NCI-H345 treated with DMSO at 0.1 percent for 48 hours (cell line): ENCODE measurements around the gene CHCHD6.

Source experiments
- DNase-seq: peaks from one replicate; lab custom pipeline; 2025; ENCODE audit not compliant: unreplicated experiment; lab: John Stamatoyannopoulos, UW

The CHCHD6 gene

DNA sequence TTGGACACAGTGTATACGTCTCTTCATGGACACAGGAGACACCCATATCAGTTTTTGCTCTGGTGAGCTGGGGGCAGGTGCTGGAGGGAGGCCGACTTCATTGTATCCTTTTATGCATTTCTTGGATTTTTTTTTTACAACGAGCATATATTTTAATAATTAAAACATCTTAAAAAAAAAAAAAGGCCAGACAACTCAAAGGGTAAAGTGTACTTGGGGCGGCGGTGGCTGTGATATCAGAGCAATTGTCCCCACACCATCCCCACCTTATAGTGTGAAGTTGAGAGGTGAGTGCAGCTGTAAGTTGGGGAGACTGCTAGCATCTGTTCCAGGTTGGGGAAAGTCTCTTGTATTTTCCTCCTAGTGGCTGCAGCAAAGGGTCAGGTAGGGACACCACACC lies 266.9 kb downstream of the CHCHD6 start:
- DNase-seq = no peak

DNA sequence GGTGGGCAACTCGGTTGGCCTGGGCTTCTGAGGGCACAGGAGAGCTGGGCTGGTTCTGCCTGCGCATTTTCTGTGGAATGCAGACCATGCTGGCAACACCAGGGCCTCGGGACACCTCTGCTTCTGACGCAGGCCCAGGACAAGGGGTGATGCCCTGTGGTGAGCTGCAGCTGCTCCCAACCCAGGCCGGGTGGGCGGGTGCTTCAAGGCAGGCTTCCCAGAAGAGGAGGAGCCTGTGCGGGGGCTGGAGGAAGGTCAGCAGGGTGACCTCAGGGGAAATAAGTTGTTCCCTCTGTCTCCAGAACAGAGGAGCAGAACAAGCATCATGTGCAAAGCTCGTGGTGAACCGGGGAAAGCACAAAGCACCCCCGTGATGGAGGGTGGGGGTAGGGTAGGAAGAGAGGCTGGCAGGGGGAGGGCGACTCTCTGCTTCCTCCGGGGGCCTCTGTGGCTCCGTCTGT lies 267.9 kb downstream of the CHCHD6 start:
- no peak for DNase-seq

DNA sequence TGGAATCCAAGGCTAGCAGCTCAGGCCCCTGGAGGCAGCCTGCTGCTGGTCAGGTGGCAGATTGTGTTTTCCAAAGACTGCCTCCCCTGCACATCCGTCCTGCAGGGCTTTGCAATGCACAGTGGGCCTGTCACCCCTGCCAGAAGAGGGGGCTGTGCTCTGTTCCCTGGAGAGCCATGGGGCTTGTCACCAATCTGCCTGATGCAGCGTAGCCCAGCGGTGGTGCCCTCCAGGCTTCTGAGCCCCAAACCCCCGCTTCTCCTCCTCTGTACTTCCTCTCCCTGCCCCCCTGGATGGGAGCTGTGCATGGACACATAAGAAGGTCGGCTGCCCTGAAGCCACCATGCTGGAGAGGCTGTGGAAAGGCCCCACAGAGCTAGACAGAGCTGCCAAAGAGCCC lies 268.8 kb downstream of the CHCHD6 start:
- no peak for DNase-seq

DNA sequence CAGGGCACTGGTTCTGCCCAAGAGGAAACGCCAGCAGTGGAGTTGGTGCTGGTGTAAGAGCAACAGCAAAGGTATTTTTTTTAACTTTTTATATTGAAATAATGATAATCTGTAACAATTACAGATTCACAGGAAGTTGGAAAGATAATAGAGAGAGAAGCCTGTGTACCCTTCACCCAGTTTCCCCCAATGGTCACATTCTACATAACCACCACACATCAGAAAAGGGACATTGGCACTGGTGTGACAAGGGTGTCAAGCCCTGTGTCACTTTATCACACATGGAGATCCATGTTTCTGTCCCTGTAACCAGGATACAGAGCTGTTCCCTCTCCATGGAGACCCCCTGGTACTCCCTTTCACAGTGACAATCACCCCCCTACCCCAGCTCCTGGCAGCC lies 269.8 kb downstream of the CHCHD6 start:
- DNase-seq = no peak

DNA sequence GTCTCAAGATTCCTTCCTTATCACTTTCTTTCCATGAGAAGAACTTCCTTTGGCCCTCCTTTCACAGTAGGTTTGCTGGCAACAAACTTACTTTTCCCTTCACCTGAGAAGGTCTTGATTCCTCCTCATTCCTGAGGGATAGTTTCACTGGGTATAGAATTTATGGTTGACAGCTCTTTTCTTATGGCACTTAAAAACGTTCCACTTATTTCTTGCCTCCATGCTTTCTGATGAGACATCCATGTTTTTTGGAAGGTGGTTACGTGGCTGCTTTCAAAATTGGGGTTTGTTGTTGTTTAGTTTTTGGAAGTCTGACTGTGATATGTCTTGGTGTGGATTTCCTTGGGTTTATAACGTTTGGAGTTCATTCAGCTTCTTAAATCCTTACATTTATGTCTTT lies 270.7 kb downstream of the CHCHD6 start:
- no peak for DNase-seq

DNA sequence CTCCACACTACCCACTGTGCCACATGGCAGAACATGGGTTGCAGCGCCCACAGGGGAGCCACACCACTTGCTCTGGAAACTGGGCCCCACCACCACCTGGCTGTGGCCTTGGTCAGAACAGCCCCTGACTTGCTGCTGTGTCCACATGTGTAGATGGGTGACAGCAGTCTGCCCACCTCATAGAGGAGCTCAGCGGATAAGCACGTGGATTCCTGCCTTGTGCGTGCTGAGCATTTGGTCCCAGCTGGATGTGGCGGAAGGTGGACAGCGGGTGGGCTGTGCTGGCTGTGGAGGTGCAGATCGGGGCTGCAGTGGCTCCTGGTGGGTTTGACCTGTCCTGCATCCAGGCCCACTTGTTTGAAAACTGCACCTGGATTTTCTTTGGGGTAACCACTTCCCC lies 272.9 kb downstream of the CHCHD6 start:
- no peak for DNase-seq

DNA sequence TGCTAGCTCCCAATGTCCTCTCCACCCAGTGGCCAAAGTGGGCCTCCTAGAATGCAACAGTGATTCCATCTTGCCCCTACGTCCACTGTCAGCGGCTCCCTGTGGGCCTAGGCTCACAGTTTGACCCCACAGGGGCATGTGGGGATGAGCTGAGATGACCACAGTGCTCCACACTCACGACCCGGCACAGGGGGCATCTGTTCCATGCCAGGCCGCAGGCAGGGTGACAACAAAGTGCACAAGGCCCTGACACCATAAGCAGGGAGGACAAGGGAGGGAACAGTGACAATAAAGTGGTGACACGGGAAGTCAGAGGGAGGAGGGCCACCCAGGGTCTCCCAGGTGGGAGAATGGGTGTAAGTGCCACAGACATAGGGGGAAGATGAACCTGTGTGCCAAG lies 273.8 kb downstream of the CHCHD6 start:
- no peak for DNase-seq

DNA sequence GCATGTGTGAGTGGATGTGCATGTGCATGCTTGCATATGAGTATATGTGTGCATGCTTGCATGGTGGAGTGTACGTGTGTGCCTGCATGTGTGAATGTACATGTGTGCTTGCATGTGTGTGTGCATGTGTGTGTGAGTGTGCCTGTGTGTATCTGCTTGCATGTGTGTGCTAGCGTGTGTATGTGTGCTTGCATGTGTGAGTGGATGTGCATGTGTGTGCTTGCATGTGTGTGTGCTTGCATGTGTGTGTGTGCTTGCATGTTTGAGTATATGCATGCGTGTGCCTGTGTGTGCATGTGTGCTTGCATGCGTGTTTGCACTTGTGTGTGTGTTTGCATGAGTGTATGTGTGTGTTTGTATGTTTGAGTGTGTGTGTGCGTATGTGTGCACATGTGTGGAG lies 274.3 kb downstream of the CHCHD6 start:
- no peak for DNase-seq

DNA sequence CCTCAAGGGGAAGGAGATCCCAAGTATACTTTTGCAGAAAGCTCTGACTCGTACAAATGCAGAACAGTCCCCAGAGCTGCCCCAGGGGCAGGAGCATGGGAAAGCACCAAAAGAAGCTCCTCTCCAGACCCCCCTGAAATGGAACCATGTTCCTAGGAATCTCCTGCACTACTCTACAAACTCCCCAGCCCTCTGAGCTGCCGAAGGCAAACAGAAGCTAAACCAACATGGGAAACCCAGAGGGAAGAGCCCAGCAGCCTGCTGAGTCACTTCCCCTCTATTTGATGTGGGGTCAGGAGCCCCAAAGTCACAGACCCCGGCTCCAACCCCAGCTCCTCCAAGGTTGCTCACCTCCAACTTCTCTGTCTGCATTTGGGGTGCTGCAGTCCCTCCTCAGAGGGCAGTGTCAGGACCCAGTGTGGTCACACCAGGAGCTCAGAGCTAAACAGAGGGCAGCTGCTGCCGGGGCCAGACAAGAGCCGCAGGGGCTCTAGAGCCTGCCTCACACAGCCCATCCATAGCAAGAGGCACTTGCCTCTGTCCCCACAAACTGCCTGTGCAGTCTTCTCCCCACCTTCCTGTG lies 275.1 kb downstream of the CHCHD6 start:
- no peak for DNase-seq

DNA sequence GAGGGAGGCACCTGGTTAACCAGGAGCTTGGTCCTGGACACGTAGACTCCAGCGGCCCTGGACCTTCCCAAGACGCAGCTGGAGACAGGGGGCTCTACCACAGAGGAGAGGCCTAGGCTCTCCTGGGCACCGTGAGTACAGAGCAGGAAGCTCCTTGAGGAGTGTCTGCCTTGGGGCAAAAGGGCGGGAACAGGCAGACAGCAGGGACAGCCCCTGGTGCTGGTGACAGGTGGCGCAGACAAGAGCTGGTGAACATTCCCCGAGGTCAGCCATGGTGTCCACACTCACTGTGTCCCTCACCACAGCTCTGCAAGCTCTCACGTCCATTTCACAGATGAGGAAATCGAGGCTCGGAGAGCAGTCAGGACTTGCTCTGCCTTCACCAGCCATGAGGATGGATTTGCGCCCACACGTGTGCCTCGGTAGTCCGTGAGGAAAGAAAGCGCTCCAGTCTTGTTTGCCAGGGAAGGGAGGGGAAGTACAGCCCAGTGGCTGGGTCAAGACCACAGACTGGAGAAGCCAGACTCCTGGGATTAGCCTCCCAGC lies 276.3 kb downstream of the CHCHD6 start:
- no peak for DNase-seq

DNA sequence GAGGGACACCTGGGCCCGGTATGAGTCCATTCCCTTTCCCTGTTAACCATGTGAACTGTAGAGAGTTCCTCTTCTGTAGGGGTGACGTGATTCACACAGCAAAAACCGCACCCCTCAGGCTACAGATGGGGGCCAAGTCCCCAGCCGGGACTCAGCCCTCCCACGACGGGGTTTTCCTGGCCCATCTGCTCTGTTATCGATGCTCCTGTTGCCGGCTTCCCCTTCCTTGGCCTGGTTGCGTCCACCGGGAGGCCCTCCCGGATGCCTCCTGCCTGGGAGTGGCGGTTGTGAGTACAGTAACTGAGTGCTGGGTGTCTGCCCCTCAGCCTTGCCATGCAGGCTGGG lies 278.1 kb downstream of the CHCHD6 start:
- DNase-seq = no peak

DNA sequence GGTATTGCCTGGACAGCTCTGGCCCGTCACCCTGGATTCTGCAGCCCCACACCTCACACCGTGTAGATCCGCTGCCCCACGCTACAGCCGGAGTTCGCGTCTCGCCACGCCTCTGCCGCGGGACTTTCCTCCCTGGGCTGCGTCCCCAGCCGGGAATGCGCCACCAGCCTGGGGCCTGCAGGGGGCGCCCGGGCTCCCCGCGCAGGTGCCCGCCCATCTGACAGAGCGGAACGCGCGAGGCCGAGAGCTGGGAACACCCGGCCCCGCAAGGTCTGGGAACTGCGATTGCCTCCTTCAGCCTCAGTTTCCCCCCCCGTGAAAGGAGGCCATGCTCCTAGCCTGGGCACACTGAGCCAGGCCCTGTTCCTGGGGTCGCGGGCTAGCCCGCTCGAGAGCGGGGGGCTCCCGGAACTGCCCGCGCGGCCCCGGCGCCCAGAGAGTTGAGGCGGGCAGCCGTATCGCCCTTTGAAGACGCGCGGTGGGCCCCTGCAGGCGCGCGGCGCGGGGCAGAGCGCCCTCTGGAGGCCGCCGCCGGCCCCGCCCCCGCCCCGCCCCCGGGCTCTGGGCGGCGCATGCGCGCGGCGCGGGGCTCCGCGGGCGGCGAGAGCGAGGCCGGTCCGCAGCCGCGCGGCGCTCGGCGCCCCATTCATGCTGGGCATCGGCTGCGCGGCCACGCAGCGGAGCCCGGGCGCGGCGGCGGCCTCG lies 278.6 kb downstream of the CHCHD6 start, which contains the start of gene PLXNA1:
Gene PLXNA1 (plus strand): TSS at position 645 of the 705 bp plus-strand sequence. CDS start 5,479 bp downstream, outside the sequence.
- DNase-seq = peak; percentile 38

DNA sequence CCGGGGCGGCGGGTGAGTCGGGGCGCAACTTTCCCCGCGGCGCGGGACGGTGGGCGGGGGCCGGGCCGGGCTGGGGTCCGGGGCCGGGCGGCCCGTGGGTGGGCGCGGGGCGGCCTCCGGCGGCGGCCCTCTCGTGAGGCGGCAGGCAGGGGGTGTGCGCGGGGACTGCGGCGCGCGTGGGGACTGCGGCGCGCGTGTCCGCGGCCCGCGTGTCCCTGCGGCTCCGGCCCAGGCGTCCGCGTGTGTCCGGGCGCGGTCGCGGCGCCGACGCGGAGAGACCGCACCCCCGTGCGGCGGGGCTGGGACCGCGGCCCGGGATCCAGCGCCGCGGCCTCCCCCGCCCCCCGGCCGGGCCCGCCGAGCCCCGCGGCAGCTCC lies 279.2 kb downstream of the CHCHD6 start:
- DNase-seq = no peak

DNA sequence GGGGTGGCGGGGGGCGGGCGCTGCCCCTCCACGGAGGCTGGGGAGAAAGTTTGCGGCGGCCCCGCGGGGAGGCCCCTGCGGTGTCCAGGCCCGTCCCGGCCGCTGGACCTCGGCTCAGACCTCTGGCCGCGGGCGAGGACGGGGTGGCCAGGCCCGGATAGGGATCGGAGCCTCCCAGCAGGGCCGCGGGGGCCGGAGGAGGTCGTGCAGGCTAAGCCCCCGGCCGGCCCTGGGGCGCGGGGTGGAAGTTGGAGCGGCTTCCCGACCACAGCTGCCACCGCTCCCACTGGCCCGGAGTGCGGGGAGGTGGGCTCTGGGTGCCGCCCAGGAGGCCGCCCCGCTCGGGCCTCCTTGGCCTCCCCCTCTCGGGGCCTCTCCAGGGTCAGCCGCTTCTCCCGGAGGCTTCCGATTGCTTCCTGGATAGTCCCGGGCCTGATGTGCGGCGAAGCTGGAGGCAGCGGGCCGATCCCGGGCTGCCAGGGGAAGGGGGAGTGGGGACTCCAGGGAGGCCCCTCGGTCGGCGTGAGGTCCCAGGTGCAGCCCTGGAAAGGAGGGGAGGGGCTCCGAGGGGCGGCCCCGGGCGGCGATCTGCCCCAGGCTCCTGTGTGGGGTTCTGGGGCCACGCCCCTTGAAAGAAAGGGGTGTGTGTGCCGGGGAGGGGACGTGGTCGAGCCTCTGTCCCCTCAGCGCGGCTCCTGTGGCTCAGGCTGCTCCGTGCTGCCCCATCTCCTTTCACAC lies 279.8 kb downstream of the CHCHD6 start:
- no peak for DNase-seq

DNA sequence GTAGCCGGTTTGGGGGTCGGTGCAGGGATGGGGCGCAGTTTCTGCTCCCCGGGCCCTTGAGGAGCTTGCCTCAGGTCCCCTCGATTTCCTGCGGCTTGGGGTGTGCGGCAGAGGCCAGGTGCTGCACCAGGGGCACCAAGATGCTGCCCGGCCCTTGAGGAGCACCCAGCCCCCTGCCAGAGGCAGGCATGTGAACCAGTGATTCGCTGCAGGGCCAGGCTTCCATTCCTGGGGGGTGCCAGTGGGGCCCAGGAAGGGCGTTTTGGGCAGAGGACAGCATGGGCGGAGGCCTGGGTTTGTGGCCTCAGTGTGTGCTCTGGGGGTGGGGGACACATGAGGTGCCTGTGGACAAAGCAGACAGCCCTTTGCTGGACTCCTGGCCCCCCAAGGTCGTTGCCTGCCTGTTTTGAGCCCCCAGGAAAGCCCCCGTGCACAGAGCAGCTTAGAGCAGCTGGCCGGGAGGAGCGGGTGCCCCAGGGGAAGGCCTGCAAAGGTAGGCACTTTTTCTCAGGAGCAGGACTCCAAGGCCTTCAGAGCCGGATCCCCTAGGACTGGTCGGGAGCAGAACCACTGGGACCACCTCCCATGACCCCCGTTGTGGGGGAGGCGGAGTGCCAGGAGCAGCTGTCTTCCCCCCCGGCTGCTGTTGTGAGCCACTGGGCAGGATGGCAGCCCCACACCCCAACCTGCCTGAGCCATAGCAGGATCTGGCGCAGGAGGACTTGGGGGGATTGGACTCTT lies 280.5 kb downstream of the CHCHD6 start:
- no peak for DNase-seq

DNA sequence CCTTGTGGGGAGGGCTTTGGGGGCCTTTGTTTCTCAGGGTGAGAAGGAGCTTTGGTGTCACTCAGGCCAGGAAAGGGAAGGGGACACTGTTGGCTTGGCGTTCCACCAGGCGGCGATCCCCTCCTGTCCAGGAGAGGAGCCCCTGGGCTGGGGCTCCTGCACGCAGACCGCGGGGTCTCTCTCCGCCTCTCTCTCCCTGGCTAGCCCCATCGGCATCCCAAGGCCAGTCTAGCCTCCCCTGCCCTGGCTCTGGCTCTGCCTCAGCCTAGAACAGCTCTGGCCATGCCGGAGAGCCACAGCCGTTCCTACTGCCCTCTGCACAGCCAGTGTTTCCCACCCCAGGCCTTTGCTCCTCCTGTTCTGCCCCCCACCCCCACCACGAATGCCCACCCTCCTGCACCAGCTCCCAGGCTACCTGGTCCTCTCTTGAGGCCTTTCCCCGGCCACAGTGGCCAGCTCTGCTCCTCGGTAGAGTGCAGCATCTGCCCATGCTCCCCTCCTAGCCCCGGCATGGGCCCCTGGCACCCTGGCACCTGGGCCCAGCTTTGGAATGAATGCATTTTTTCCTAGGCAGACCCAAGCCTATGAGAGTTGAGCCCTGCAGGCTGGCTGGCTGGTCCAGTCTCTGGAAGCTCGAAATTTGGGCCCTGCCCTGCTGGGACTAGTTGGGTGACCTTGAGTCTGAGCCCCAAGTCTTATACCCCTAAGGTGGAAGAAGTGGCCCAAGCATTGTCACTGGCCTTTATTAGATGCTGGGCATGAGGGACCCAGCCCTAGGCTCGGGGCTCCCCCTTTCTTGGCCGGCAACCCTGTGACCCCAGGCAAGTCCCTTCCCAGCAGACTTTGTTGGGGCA lies 281.3 kb downstream of the CHCHD6 start:
- no peak for DNase-seq

DNA sequence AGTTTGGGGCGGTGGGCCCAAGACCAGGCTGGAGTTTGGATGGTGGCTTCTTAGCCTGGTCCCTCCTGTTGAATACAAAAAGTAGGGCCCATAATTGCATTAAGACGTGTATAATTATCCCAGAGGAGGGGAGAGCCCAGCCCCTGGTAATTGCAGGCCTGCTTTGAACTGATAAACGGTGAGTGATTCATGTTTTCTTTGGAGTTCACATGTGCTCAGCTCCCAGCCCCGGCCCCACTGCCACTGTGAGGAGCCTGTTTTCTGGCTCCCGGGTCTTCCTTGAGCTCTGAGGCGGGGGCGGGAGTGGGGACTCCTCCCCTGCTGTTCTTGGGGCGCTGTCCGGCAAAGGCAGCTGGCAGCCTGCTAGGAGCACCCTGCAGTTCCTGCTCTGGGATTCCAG lies 282.0 kb downstream of the CHCHD6 start:
- DNase-seq = no peak

DNA sequence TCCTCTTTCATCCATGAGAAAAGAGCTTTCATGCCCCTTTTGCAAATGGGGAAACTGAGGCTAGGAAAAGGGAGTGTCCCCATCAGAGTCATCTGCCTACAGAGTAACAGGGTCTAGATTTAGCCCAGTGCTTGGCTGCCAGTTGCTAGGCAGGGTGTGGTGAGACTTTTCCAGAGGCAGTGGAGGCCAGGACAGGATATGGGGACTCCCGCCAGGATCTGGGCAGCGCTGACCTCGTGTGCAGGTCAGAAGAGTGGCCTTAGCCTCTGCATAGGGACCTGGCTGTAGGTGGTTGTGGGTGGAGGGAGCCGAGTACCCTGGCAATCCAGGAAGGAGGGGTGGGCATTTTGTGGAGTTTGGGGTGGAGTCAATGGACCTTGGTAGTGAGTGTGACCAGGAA lies 283.1 kb downstream of the CHCHD6 start:
- DNase-seq = no peak

DNA sequence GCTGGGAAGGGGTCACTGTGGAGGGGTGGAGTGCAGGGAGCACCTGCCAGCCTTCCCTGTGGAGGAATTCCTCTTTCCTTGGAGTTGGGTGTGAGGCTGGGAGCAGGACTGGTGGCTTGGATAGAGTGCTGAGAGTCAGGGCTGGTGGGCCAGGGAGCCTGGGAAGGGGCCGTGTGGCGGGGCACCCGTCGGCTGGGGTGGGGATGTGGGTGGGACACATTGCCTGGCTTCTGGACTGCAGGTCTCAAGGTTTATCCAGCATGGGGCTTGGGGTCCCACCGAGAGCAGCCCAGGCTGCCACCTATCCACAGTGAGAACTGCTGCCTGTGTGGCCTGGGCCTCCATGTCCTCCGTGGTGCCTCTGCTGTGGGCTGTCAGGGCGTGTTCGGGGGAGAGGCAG lies 283.6 kb downstream of the CHCHD6 start:
- DNase-seq = no peak

DNA sequence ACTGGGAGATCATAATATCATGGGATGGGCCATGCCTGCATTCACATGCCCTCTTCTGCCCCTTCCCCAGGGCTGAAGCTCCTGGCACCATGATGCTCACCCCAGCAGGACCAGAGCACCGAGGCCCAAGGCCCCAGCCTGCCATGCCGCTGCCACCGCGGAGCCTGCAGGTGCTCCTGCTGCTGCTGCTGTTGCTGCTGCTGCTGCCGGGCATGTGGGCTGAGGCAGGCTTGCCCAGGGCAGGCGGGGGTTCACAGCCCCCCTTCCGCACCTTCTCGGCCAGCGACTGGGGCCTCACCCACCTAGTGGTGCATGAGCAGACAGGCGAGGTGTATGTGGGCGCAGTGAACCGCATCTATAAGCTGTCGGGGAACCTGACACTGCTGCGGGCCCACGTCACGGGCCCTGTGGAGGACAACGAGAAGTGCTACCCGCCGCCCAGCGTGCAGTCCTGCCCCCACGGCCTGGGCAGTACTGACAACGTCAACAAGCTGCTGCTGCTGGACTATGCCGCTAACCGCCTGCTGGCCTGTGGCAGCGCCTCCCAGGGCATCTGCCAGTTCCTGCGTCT lies 284.5 kb downstream of the CHCHD6 start:
- DNase-seq = no peak
